NOMO-1 treated with dmso at 0.1 percent for 144 hours (cell line): Measurements from ENCODE around the gene IGSF11.
"Not testable (repeated sequence)": the region's sequence is repeated elsewhere in the genome, so short reads cannot be mapped to it uniquely, and the experiment has no call there.

ENCODE experiments used
- DNase-seq: peaks from one replicate; lab custom pipeline; 2025; ENCODE audit not compliant: unreplicated experiment; lab: John Stamatoyannopoulos, UW

IGSF11 gene

GRCh38 chr3:118990823-118991560 is 43.7 kb downstream of the IGSF11 start:
- no peak for DNase-seq

GRCh38 chr3:118988198-118989130 is 46.2 kb downstream of the IGSF11 start:
- DNase-seq, result no peak

GRCh38 chr3:118987477-118987876 is 47.2 kb downstream of the IGSF11 start:
- no peak for DNase-seq

- no peak for DNase-seq
These were observed 47.9 kb downstream of the IGSF11 start for GRCh38 chr3:118986734-118987133.

GRCh38 chr3:118984699-118985098 is 49.9 kb downstream of the IGSF11 start:
- no peak for DNase-seq

GRCh38 chr3:118981494-118982134 is 53.0 kb downstream of the IGSF11 start:
- DNase-seq, result no peak

GRCh38 chr3:118980832-118981231 is 53.8 kb downstream of the IGSF11 start:
- DNase-seq, result no peak

GRCh38 chr3:118978393-118978758 is 56.3 kb downstream of the IGSF11 start:
- DNase-seq, result no peak

GRCh38 chr3:118977671-118978392 is 56.8 kb downstream of the IGSF11 start:
- no peak for DNase-seq

GRCh38 chr3:118977118-118977517 is 57.5 kb downstream of the IGSF11 start:
- DNase-seq, result no peak

- DNase-seq, result not testable (repeated sequence)
These were observed 59.2 kb downstream of the IGSF11 start for GRCh38 chr3:118975476-118975875.

- no peak for DNase-seq
These were observed 60.1 kb downstream of the IGSF11 start for GRCh38 chr3:118974356-118975097.

GRCh38 chr3:118973050-118973449 is 61.6 kb downstream of the IGSF11 start:
- no peak for DNase-seq

GRCh38 chr3:118970819-118971218 is 63.8 kb downstream of the IGSF11 start:
- no peak for DNase-seq

- DNase-seq, result no peak
These were observed 66.0 kb downstream of the IGSF11 start for GRCh38 chr3:118968640-118969039.

GRCh38 chr3:118968111-118968510 is 66.5 kb downstream of the IGSF11 start:
- no peak for DNase-seq

GRCh38 chr3:118966700-118967099 is 67.9 kb downstream of the IGSF11 start:
- DNase-seq, result no peak

- DNase-seq, result no peak
These were observed 70.9 kb downstream of the IGSF11 start for GRCh38 chr3:118963711-118964110.

GRCh38 chr3:118960876-118961450 is 73.7 kb downstream of the IGSF11 start:
- no peak for DNase-seq
